PC-3 (cell line): Measurements from ENCODE around the gene FBXO15.

Experiments used
- CTCF ChIP-seq: fragments of 300-600 bp; sonication (generic); conservative IDR thresholded peaks from 2 replicates; pipeline ENCODE4 v1.5.1; 2017; ENCODE audit warnings: antibody characterized with exemption, low read depth, mild to moderate bottlenecking, low read length
- EZH2 ChIP-seq: fragments of 300-600 bp; sonication (generic); IDR thresholded peaks from one replicate; pipeline ENCODE4 v1.6.1; 2017; ENCODE audit warnings: antibody characterized with exemption, mild to moderate bottlenecking, low read length; ENCODE audit not compliant: unreplicated experiment
- EZH2phosphoT487 ChIP-seq: fragments of 300-600 bp; sonication (generic); IDR thresholded peaks from 2 replicates; pipeline ENCODE4 v1.6.1; 2018; ENCODE audit warnings: mild to moderate bottlenecking, antibody characterized with exemption, low read length, borderline replicate concordance

DNA sequence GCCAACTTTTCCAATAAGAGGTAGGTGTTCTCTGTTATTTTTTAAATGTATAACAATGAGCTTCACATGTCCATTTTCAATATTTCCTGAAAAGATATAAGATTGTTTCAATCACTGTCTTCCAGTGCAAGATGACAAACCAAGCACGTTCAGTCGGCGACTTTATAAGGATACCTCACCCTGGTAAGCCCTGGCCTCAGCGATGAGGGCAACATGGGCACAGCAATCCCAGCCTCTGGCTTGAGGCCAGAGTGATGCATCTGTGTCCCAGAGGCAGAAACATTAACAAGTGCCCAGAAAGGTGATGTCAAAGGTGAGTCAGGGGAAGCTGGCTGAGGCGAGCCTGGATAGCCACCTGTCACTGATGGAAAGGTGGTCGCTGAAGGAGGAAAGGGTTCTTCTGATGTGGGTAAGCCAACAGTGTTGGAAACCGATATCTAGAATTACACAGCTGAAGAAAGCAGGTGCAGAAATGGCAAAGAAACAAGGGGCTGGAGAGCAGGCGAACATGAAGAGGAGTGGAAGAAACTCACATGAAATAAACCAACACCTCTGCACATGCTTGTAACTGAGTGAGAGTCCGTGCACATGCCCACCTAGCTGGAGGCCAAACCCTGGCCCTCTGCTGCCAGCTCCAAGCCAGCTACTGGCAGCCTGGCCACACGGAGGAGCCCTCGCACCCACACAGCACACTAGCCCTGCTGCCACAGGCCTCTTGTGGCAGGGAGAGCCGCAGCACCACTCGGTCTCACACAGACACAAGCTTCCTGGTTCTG, 65.5 kb downstream of the FBXO15 start:
- TF ChIP-seq CTCF (peak; percentile 65), EZH2 (no peak), EZH2phosphoT487 (no peak)
